ENCODE measurements around the gene RAB7B. TPM values are rescaled to one million over a fixed set of nuclear protein-coding genes. Genes with fewer than 3 reads are reported as not detected.
A peak's percentile ranks its signal among the peaks of the same experiment; 100 is the strongest.

Gene RAB7B
- total RNA-seq, 1 donor from 2014 or later: not detected

GRCh38 chr1:206047271-206047670 lies 44.1 kb upstream of the RAB7B start:
- no peak for TF ChIP-seq CTCF (IDR thresholded peaks at IDR 0.05)
- no peak for TF ChIP-seq EZH2 (IDR thresholded peaks at IDR 0.05)
- no peak for TF ChIP-seq EZH2phosphoT487 (IDR thresholded peaks at IDR 0.05)
- Mint-ChIP-seq H3K36me3 (no peaks in the 10 kb centered on the region), H3K4me3 (no peak overlapping the region), H3K27me3 (ENCODE audit: insufficient read depth, low read depth) (peaks cover 2% of the 10 kb centered on the region), H3K9me3 (peaks cover 6% of the 10 kb centered on the region), H3K27ac (no peak overlapping the region), H3K4me1 (peaks cover 10% of the 10 kb centered on the region)
- Histone ChIP-seq H3K27ac (no peak overlapping the region), H3K4me1 (peaks cover 4% of the 10 kb centered on the region), H4K20me1 (ENCODE audit: low read depth) (no peaks in the 10 kb centered on the region), H3F3A (ENCODE audit: low read depth) (no peaks in the 10 kb centered on the region), H2AFZ (replicated peaks) (no peak overlapping the region), H3K4me2 (no peak overlapping the region), H3K36me3 (no peaks in the 10 kb centered on the region), H3K9me3 (ENCODE audit: low read depth) (no peaks in the 10 kb centered on the region), H3K27me3 (no peaks in the 10 kb centered on the region), H3K79me2 (ENCODE audit: low read depth) (no peaks in the 10 kb centered on the region), H3K9ac (no peak overlapping the region), H3K4me3 (no peak overlapping the region)
- no peak for DNase-seq (ENCODE audit: low spot score)

- Histone ChIP-seq H3F3A (ENCODE audit: low read depth) (no peaks in the 10 kb centered on the region), H3K9ac (no peak overlapping the region), H3K4me1 (peaks cover 29% of the 10 kb centered on the region), H3K4me3 (no peak overlapping the region), H3K27me3 (no peaks in the 10 kb centered on the region), H3K9me3 (ENCODE audit: low read depth) (no peaks in the 10 kb centered on the region), H3K27ac (no peak overlapping the region), H2AFZ (replicated peaks) (no peak overlapping the region), H4K20me1 (ENCODE audit: low read depth) (no peaks in the 10 kb centered on the region), H3K79me2 (ENCODE audit: low read depth) (no peaks in the 10 kb centered on the region), H3K36me3 (no peaks in the 10 kb centered on the region), H3K4me2 (no peak overlapping the region)
- H3K27ac Mint-ChIP-seq: no peak overlapping the region
- peak; percentile 16 for DNase-seq (ENCODE audit: low spot score)
- no peak for TF ChIP-seq EZH2 (IDR thresholded peaks at IDR 0.05)
- no peak for TF ChIP-seq CTCF (IDR thresholded peaks at IDR 0.05)
- no peak for TF ChIP-seq EZH2phosphoT487 (IDR thresholded peaks at IDR 0.05)
- H3K36me3 Mint-ChIP-seq: no peaks in the 10 kb centered on the region
- peaks cover 16% of the 10 kb centered on the region for H3K27me3 Mint-ChIP-seq (ENCODE audit: insufficient read depth, low read depth)
- no peak overlapping the region for H3K4me3 Mint-ChIP-seq
- H3K9me3 Mint-ChIP-seq: no peaks in the 10 kb centered on the region
- peaks cover 43% of the 10 kb centered on the region for H3K4me1 Mint-ChIP-seq
These were observed 38.4 kb upstream of the RAB7B start for GRCh38 chr1:206041640-206042039.

GRCh38 chr1:206040328-206040727 lies 37.1 kb upstream of the RAB7B start:
- no peaks in the 10 kb centered on the region for H3K36me3 ChIP-seq
- H3K27ac ChIP-seq: no peak overlapping the region
- peaks cover 29% of the 10 kb centered on the region for H3K4me1 ChIP-seq
- H3K36me3 Mint-ChIP-seq: no peaks in the 10 kb centered on the region
- H3F3A ChIP-seq (ENCODE audit: low read depth): no peaks in the 10 kb centered on the region
- no peak overlapping the region for H3K4me3 Mint-ChIP-seq
- H4K20me1 ChIP-seq (ENCODE audit: low read depth): no peaks in the 10 kb centered on the region
- H2AFZ ChIP-seq (replicated peaks): peak overlapping the region; percentile 78
- no peaks in the 10 kb centered on the region for H3K9me3 ChIP-seq (ENCODE audit: low read depth)
- H3K27me3 Mint-ChIP-seq (ENCODE audit: insufficient read depth, low read depth): peaks cover 19% of the 10 kb centered on the region
- H3K9me3 Mint-ChIP-seq: no peaks in the 10 kb centered on the region
- no peak for DNase-seq (ENCODE audit: low spot score)
- H3K4me3 ChIP-seq: no peak overlapping the region
- no peak for TF ChIP-seq CTCF (IDR thresholded peaks at IDR 0.05)
- TF ChIP-seq EZH2 (IDR thresholded peaks at IDR 0.05): no peak
- no peak for TF ChIP-seq EZH2phosphoT487 (IDR thresholded peaks at IDR 0.05)
- H3K9ac ChIP-seq: no peak overlapping the region
- no peaks in the 10 kb centered on the region for H3K79me2 ChIP-seq (ENCODE audit: low read depth)
- no peak overlapping the region for H3K27ac Mint-ChIP-seq
- H3K4me1 Mint-ChIP-seq: peaks cover 50% of the 10 kb centered on the region
- no peak overlapping the region for H3K4me2 ChIP-seq
- H3K27me3 ChIP-seq: no peaks in the 10 kb centered on the region

Data from neural progenitor cell (in vitro differentiated cells).